Tibial nerve (tissue), 4 donors: Measurements from ENCODE around the gene HOXB4. TPM values are rescaled to one million over a fixed set of nuclear protein-coding genes. Genes with fewer than 3 reads are reported as not detected.
A peak's percentile ranks its signal among the peaks of the same experiment; 100 is the strongest.

Source experiments
- DNase-seq, 2 donors: peaks; one replicate each; pipeline ENCODE4 v3.0.0-alpha.2; 2019; ENCODE audit warnings: low spot score in 2 of 2
- H3K27ac ChIP-seq, 4 donors: fragments of 200-600 bp; sonication (generic) in 3 of 4; one replicate each; pipeline ENCODE4 v1.5.1; 2017 to 2019; ENCODE audit warnings: mild to moderate bottlenecking in 1 of 4
- H3K27me3 ChIP-seq, 2 donors: fragments of 200-600 bp; sonication (generic) in 1 of 2; one replicate each; pipeline versions ENCODE4 v1.5.1 to v1.6.0; 2017 to 2019
- H3K36me3 ChIP-seq, 3 donors: fragments of 200-600 bp; sonication (generic); one replicate each; pipeline ENCODE4 v1.5.1; 2018 to 2019
- H3K4me1 ChIP-seq, 4 donors: fragments of 200-600 bp; sonication (generic) in 3 of 4; one replicate each; pipeline ENCODE4 v1.5.1; 2017 to 2019
- H3K4me3 ChIP-seq, 4 donors: fragments of 200-600 bp; sonication (generic) in 3 of 4; one replicate each; pipeline ENCODE4 v1.5.1; 2017 to 2019; ENCODE audit warnings: mild to moderate bottlenecking in 1 of 4, moderate library complexity in 1 of 4
- H3K9me3 ChIP-seq, 4 donors: fragments of 200-600 bp; sonication (generic) in 3 of 4; one replicate each; pipeline ENCODE4 v1.5.1; 2017 to 2019
- EP300 ChIP-seq, 2 donors: sonication (generic); formaldehyde crosslinking; IDR thresholded peaks; one replicate each; pipeline ENCODE4 v1.6.1; 2017; ENCODE audit warnings: antibody characterized with exemption in 2 of 2, mild to moderate bottlenecking in 1 of 2
- POLR2A ChIP-seq, 2 donors: fragments of 450-650 bp; IDR thresholded peaks; one replicate each; pipeline ENCODE4 v1.6.1; 2017; ENCODE audit warnings: antibody characterized with exemption in 2 of 2, mild to moderate bottlenecking in 2 of 2, moderate library complexity in 2 of 2
- WGBS, 2 donors: methylation state at CpG; one replicate each; pipeline ENCODE4 v1.1.5; 2018; 5-methylcytosine and 5-hydroxymethylcytosine counted together
- total RNA-seq, 4 donors: library from RNA; depleted of rRNA; stranded (reverse); fragments of >200 nt; gene quantifications; one replicate each; pipeline ENCODE4 v1.1.0, GENCODE V29; 2016
- TF ChIP-seq, protein P1 (sequence below), 5 experiments: fragments of 200-600 bp in 3 of 5; fragments of 450-650 bp in 2 of 5; sonication (generic) in 3 of 5; IDR thresholded peaks; one replicate each; pipeline ENCODE4 v1.5.1; 2016 to 2019; ENCODE audit warnings: antibody characterized with exemption in 5 of 5, mild to moderate bottlenecking in 3 of 5, moderate library complexity in 2 of 5

The HOXB4 gene
- total RNA-seq, 4 donors from 2014 or later, result 1.2 to 3.5 (median 2.0) TPM

DNA sequence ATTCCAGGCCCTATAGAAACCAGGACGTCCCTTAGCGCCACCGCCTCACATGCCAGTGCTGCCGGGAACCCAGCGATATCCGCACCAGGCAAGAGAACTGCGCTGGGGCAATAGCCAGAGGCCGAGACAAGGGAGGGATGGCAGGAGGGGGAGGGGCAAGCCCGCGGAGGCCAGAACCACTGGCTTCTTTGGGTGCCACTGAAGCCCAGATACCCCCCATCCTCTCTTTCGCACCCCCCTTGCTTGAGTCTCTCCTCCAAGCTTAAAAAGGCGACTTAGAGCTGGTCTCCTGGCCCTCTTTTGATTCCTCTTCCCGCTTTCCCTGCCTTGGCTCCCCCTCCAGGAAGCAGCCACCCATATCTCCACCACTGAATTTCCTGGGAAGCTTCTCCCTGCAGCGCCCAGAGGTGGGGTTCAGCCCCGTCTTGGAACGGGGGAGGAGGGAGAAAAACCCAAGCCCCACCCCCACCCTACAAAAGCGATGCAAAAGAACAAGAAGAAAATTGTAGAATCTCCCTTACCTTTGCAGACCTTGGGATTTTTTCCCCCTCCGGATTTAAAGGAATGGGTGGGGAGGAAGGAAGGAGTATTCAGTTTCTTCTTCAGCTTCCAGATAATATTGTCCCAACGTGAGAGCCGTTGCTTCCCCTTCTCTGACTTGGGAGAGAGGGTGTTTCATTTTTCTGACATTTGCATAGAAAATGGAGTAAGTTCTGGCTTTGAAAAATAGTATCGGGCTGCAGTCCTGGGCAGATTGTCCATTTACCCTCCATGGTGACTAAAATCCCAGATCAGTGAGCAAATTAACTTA lies 26.0 kb upstream of the HOXB4 start:
- Histone ChIP-seq H3K27me3 (peaks cover 0 to 100% of the 10 kb centered on the region in 2 donors), H3K27ac (peak overlapping the region in 3 of 4 donors; percentile 5 to 80 (median 58)), H3K36me3 (no peaks in the 10 kb centered on the region), H3K9me3 (peaks cover 0 to 13% (median 0%) of the 10 kb centered on the region in 4 donors), H3K4me3 (peak overlapping the region; percentile 13 to 49 (median 27)), H3K4me1 (peaks cover 0 to 15% (median 3%) of the 10 kb centered on the region in 4 donors)
- no peak for DNase-seq
- TF ChIP-seq, protein P1, sequence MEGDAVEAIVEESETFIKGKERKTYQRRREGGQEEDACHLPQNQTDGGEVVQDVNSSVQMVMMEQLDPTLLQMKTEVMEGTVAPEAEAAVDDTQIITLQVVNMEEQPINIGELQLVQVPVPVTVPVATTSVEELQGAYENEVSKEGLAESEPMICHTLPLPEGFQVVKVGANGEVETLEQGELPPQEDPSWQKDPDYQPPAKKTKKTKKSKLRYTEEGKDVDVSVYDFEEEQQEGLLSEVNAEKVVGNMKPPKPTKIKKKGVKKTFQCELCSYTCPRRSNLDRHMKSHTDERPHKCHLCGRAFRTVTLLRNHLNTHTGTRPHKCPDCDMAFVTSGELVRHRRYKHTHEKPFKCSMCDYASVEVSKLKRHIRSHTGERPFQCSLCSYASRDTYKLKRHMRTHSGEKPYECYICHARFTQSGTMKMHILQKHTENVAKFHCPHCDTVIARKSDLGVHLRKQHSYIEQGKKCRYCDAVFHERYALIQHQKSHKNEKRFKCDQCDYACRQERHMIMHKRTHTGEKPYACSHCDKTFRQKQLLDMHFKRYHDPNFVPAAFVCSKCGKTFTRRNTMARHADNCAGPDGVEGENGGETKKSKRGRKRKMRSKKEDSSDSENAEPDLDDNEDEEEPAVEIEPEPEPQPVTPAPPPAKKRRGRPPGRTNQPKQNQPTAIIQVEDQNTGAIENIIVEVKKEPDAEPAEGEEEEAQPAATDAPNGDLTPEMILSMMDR (IDR thresholded peaks at IDR 0.05), result no peak
- TF ChIP-seq EP300 (IDR thresholded peaks at IDR 0.05), result peak in 1 of 2 donors; percentile 31
- 3 to 12% methylated on average over 21 of the region's 21 CpGs for WGBS, 2 donors

DNA sequence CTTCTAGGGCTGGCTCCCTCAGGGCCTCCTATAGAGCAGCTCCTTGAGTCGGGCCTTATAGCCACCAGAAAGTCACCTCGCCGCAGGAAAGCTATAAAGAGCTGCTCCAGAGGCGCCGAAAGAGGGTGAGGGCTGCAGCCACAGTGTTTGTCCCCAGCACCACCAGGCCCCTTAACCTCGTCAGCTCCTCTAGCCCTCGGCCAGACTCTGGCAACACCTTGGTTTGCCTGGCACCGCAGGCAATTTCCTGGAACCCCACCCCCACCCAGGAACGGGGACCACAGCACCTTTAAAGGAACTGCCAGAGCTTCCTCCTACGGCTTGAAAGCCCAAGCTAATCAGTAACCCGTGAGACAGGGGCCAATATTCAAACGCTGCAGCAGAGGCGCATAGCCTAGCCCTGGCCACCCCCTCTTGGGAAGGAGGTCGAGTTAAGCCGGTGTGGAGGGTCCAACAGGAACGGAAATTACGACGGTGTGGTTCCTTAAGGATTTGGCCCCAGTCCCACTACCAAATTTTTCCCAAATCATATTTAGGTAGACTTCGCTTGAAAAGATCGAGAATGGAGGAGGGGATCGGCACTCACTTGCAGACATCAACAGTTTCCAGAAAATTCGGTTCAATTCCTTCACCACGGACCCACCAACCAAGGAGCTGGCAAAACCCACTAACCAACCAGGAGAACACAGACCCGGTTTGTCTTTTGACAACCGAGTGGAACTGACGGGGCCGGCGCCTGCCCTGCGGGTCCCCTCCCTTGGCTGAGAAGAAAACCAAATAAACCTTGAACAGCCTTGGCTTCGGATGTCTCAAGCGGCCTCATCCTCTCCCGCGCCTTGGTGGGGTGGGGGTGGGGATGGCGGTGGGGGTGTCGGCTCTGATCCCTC lies 23.6 kb upstream of the HOXB4 start:
- Histone ChIP-seq H3K4me1 (peaks cover 0 to 35% (median 13%) of the 10 kb centered on the region in 4 donors), H3K4me3 (peak overlapping the region in 2 of 4 donors; percentile 41 to 49)
- WGBS, 2 donors, result 26 to 32% methylated on average over 31 to 32 of the region's 35 CpGs

DNA sequence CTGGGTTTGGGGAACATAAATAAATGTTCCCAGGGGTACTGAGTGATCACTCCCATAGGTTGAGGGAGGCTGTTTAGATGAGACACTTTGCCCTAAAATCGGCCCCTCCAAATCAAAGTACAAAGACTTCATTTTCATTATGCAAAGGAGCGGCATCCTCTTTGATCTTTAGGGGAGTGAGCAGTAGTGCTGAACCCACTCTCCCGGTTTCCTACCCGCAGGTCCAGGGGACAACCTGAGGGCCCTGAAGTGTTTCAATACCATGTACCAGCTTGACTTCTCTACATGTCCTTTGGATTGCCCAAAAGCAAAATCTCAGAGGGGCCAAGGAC lies 23.0 kb upstream of the HOXB4 start:
- DNase-seq, result no peak
- H3K4me1 ChIP-seq, result peaks cover 0 to 41% (median 13%) of the 10 kb centered on the region in 4 donors
- TF ChIP-seq, protein P1 (IDR thresholded peaks at IDR 0.05), result no peak
- no peak for TF ChIP-seq POLR2A (IDR thresholded peaks at IDR 0.05)
- TF ChIP-seq EP300 (IDR thresholded peaks at IDR 0.05), result no peak
- WGBS, 2 donors, result 37 to 61% methylated on average over 4 of the region's 4 CpGs
- H3K4me3 ChIP-seq, result no peak overlapping the region
- peaks cover 0 to 100% of the 10 kb centered on the region in 2 donors for H3K27me3 ChIP-seq
- peaks cover 0 to 13% (median 0%) of the 10 kb centered on the region in 4 donors for H3K9me3 ChIP-seq
- H3K27ac ChIP-seq, result no peak overlapping the region
- no peaks in the 10 kb centered on the region for H3K36me3 ChIP-seq

More for the DNA sequence above, 23.6 kb upstream of the HOXB4 start:
- H3K36me3 ChIP-seq, result no peaks in the 10 kb centered on the region
- H3K27ac ChIP-seq, result no peak overlapping the region
- H3K27me3 ChIP-seq, result peaks cover 0 to 100% of the 10 kb centered on the region in 2 donors
- TF ChIP-seq, protein P1 (IDR thresholded peaks at IDR 0.05), result no peak
- TF ChIP-seq EP300 (IDR thresholded peaks at IDR 0.05) (no peak), POLR2A (IDR thresholded peaks at IDR 0.05) (no peak)
- DNase-seq, result no peak
- H3K9me3 ChIP-seq, result peaks cover 0 to 13% (median 0%) of the 10 kb centered on the region in 4 donors

DNA sequence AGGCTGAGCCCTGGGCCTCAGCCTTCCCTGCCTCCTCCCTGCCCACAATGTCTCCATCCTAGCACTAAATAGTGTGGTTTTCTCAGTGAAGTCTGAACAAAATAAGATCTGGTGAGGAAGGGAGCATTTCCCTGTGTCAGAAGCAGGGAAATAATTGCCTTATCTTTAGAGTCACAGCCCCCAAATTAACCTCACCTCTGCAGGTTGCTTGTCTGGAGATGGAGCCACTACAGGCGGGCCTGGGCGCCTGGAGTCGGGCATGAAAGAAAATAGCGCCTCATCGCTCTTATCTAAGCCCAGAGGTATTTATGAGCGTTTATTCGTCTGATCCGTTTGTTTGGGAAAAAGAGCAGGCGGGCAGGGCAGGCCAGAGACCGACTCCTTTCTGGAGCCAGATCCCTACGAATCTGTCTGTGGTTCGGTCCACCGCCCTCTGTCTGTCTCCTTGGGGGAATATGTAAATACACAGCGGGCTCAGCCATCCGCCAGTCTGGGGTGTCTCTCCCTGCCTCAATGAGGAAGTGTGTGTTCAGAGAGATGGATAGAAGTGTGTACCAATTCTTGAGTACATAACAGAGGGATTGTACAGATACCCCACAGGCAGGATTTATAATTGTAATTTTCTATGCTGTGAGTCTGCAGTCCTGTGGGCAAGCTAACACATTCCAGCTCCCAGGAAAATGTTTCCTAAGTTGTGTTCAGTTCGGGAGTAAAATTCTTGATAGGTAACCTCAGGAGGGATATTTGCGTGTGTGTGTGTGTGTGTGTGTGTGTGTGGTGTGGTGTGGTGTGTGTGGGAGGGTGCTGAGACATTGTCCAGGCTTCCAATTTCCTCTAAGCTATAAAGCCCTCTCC lies 22.3 kb upstream of the HOXB4 start:
- 64 to 66% methylated on average over 17 of the region's 17 CpGs for WGBS, 2 donors
- Histone ChIP-seq H3K4me3 (no peak overlapping the region), H3K9me3 (peaks cover 0 to 13% (median 0%) of the 10 kb centered on the region in 4 donors), H3K36me3 (no peaks in the 10 kb centered on the region), H3K27me3 (peaks cover 0 to 100% of the 10 kb centered on the region in 2 donors), H3K4me1 (peaks cover 0 to 45% (median 15%) of the 10 kb centered on the region in 4 donors), H3K27ac (no peak overlapping the region)
- no peak for DNase-seq
- TF ChIP-seq, protein P1 (IDR thresholded peaks at IDR 0.05), result no peak
- TF ChIP-seq POLR2A (IDR thresholded peaks at IDR 0.05), result no peak
- no peak for TF ChIP-seq EP300 (IDR thresholded peaks at IDR 0.05)
